Effector memory CD4-positive, alpha-beta T cell (primary cell): Measurements from ENCODE around the gene PACRG.
A peak's percentile ranks its signal among the peaks of the same experiment; 100 is the strongest.
"Not testable (repeated sequence)": the region's sequence is repeated elsewhere in the genome, so short reads cannot be mapped to it uniquely, and the experiment has no call there.

Experiments
- DNase-seq, 3 donors: peaks; one replicate each; pipeline ENCODE4 v3.0.0-alpha.2; 2020
- H3K27ac ChIP-seq: 2 replicates; pipeline ENCODE4 v1.7.0; 2013; ENCODE audit warnings: mild to moderate bottlenecking, low read length, moderate library complexity; ENCODE audit not compliant: insufficient read depth, poor library complexity, severe bottlenecking
- H3K27me3 ChIP-seq: replicated peaks from 2 replicates; pipeline ENCODE4 v1.7.0; 2013; ENCODE audit warnings: mild to moderate bottlenecking, low read length; ENCODE audit not compliant: insufficient read depth, control insufficient read depth, poor library complexity, severe bottlenecking
- H3K36me3 ChIP-seq: 2 replicates; pipeline ENCODE4 v1.7.0; 2013; ENCODE audit warnings: mild to moderate bottlenecking, low read length, moderate library complexity; ENCODE audit not compliant: control insufficient read depth, insufficient read depth
- H3K4me1 ChIP-seq: 2 replicates; pipeline ENCODE4 v1.7.0; 2013; ENCODE audit warnings: low read length, mild to moderate bottlenecking; ENCODE audit not compliant: control insufficient read depth, insufficient read depth, poor library complexity, severe bottlenecking
- H3K4me3 ChIP-seq: 2 replicates; pipeline ENCODE4 v1.7.0; 2013; ENCODE audit warnings: low read length, low read depth, mild to moderate bottlenecking; ENCODE audit not compliant: insufficient read depth, poor library complexity, severe bottlenecking
- H3K9me3 ChIP-seq: 2 replicates; pipeline ENCODE4 v1.7.0; 2013; ENCODE audit warnings: mild to moderate bottlenecking, low read length, moderate library complexity; ENCODE audit not compliant: control insufficient read depth
- total RNA-seq, 3 donors: gene quantifications; one replicate each; lab custom pipeline; 2026; lab: John Stamatoyannopoulos, UW

Gene PACRG
- 0.35 to 1.2 (median 0.44) reads per million in 3 donors for total RNA-seq

DNA sequence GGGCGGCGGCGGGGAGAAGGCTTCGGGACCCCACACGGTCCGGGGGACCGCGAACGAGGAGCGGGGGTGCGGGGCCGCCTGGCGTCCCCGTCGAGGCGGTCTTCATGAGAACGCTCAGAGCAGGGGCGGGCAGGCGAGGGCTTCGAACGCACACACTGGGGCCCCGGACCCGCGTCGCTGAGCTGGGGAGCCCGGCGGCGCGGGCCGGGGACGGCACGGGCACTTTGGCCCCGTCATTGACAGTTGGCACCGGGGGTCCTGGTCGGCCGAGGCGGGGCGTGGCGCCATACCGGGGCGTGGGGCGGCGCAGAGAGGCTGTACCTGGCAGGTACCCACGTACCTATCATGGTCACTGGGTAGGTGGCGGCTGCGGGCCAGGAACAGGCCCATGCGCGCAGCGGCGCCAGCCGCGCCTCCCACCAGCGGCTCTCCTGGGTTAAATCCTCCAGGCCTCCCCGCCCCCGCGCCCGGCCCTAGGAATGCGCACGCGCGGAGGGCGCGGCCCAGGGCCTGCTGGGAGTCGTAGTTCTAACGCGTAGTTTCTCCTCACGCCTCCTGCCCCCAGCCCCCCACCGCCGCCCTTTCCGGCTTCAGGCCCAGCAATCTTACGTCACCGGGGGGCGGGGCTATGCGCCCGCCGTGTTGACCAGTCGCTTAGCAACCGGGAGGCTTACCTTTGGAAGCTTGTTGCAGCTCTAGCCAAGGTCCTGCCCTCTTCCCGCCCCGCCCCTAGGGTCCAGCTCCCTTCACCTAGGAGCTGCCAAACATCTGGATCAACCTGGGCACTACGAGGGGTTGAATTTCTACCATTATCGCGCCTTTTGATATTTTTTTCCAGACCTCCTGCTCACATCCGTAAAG is at the start of gene PACRG, which contains the start of gene PRKN:
Gene PACRG, plus strand, starts transcription at position 653 of the 861 bp plus-strand sequence.
Gene PRKN, minus strand, starts transcription at position 445 of the 861 bp plus-strand sequence.
- peak; percentile 94 to 96 (median 95) for DNase-seq
- Histone ChIP-seq H3K27ac (peak within 1 kb of the TSS; percentile 76), H3K27me3 (no peaks in the 10 kb centered on the region)

DNA sequence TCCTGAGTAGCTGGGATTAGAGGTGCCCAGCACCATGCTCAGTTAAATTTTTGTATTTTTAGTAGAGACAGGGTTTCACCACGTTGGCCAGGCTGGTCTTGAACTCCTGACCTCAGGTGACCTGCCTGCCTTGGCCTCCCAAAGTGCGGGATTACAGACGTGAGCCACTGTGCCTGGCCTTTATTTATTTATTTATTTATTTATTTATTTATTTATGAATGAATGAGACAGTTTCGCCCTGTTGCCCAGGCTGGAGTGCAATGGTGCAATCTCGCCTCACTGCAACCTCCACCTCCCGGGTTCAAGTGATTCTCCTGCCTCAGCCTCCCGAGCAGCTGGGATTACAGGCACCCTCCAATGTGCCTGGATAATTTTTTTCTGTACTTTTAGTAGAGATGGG is 48.9 kb upstream of the PACRG start:
- DNase-seq, H3K27me3 ChIP-seq, H3K36me3 ChIP-seq, H3K9me3 ChIP-seq, H3K4me3 ChIP-seq, H3K4me1 ChIP-seq, H3K27ac ChIP-seq: not testable (repeated sequence)

More for the DNA sequence above, at the start of gene PACRG, which contains the start of gene PRKN:
- no peaks in the 10 kb centered on the region for H3K36me3 ChIP-seq
- H3K9me3 ChIP-seq = no peaks in the 10 kb centered on the region
- peak within 1 kb of the TSS; percentile 85 for H3K4me3 ChIP-seq
- peaks cover 6% of the 10 kb centered on the region for H3K4me1 ChIP-seq

DNA sequence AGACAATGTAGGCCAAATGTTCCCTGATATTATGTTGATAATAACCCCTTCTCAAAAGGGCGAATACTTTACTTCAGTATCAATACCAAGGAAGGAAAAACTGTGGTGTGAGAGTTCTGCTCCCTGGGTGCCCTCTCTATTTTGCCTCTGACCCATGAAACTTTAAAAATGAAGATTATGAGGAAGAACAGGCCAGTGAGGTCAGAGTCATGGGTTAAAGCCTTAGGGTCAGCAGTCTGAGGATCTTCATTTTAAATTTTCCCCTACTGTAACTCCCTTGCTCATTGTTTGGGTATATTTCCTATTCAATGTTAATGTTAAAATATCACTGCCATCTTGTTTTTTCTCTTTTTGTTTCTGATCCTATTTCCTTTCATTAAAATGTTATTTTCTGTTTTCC is 48.1 kb upstream of the PACRG start:
- Histone ChIP-seq H3K9me3 (no peaks in the 10 kb centered on the region), H3K27ac (no peak overlapping the region), H3K4me1 (no peaks in the 10 kb centered on the region), H3K27me3 (no peaks in the 10 kb centered on the region), H3K36me3 (no peaks in the 10 kb centered on the region), H3K4me3 (no peak overlapping the region)
- DNase-seq = no peak

DNA sequence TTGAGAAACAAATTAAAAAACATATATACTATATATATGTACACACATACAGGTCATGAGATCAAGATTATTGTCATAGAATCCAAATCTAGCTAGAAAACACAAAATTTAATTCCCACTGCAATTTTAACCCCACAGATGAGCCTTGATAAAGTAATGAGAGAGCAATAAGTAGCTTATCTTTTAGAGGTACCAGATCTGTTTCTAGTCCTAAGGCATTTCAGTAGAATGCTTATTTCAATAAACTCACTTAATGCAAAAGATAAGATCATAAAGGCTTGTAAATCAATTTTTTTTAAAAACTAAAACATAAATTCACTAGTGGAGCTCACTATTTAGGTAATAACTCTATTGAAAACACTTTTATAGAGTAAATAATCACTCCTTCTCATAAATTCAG is 47.4 kb upstream of the PACRG start:
- H3K27ac ChIP-seq = no peak overlapping the region
- no peaks in the 10 kb centered on the region for H3K4me1 ChIP-seq
- no peak for DNase-seq
- H3K36me3 ChIP-seq = no peaks in the 10 kb centered on the region
- no peaks in the 10 kb centered on the region for H3K27me3 ChIP-seq
- no peaks in the 10 kb centered on the region for H3K9me3 ChIP-seq
- H3K4me3 ChIP-seq = no peak overlapping the region

DNA sequence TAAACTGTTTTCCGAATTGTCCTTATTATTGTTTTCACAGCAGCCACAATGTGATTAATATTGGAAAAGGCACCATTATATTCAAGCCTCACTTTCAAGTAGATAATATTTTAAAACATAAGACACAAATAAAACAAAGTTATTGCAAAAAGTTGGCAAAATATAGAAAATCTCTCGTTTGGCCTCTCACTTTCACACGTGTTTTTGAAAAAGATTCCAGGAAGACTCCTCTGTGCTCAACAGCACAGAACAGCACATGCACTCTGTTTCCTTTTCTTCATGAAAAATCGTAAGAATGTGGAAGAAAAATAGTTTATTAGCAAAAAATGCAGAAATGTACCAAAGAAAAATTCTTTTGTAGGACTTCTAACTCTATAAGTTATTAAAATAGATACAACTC is 46.9 kb upstream of the PACRG start:
- H3K4me1 ChIP-seq = no peaks in the 10 kb centered on the region
- no peak for DNase-seq
- H3K27me3 ChIP-seq = no peaks in the 10 kb centered on the region
- H3K4me3 ChIP-seq = no peak overlapping the region
- H3K36me3 ChIP-seq = no peaks in the 10 kb centered on the region
- H3K9me3 ChIP-seq = no peaks in the 10 kb centered on the region
- no peak overlapping the region for H3K27ac ChIP-seq

DNA sequence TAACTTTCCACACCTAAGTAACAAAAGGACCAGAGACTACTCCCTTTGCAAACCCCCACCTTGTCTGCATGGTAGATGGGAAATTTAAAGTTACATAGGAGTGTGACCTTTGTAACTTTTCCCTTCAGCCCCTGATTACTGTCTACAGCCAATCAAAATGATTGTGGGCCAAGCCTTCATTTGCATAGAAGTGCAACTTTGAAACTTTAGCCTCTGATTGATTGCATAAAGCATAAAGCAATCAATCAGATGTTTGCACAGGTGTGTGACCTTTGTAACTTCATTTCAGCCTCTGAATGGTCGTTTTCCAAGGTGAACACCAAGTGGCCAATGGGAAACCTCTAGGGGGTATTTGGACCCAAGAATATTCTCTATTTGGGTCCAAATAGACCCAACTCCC is 46.3 kb upstream of the PACRG start:
- Histone ChIP-seq H3K27ac (no peak overlapping the region), H3K36me3 (no peaks in the 10 kb centered on the region), H3K4me3 (no peak overlapping the region), H3K9me3 (no peaks in the 10 kb centered on the region), H3K4me1 (no peaks in the 10 kb centered on the region), H3K27me3 (no peaks in the 10 kb centered on the region)
- no peak for DNase-seq

DNA sequence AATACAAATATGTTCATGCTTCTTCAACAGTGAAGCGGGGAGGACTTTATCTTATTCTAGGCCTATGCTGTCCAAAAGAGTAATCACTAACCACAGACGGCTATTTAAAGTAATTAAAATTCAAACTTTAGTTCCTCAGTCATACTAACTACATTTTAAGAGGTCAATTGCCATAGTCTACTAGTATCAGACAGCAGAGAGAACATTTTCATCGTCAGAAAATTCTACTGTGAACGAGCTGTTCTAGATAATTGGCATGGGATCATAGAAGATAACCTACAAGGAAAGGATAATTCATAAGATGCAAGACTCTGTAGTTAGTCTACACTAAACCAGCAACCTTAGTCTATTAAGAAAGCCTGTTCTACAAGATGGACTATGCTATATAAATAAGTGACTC is 44.6 kb upstream of the PACRG start:
- Histone ChIP-seq H3K4me1 (no peaks in the 10 kb centered on the region), H3K27me3 (no peaks in the 10 kb centered on the region), H3K4me3 (no peak overlapping the region), H3K27ac (no peak overlapping the region), H3K36me3 (no peaks in the 10 kb centered on the region), H3K9me3 (no peaks in the 10 kb centered on the region)
- DNase-seq = no peak

DNA sequence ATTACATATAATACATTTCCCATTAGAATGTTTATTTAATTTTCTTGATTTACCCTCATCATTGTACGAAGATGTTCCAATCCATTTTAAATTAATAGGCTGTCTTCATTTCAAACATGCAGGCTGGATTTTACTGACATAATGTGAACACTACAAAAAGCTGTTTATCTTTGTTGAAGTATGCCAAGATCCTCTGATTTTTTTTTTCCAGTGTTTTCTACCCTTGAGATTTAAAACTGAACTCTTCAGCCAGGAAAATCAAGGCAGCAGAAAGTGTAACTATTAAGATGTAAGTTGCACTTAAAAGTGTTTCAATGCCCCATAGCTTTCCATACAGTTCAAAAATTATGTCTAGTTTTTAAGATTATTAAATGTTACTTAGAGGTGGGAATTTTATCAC is 43.7 kb upstream of the PACRG start:
- Histone ChIP-seq H3K4me3 (no peak overlapping the region), H3K36me3 (no peaks in the 10 kb centered on the region), H3K27me3 (no peaks in the 10 kb centered on the region), H3K4me1 (no peaks in the 10 kb centered on the region), H3K27ac (no peak overlapping the region), H3K9me3 (no peaks in the 10 kb centered on the region)
- no peak for DNase-seq

DNA sequence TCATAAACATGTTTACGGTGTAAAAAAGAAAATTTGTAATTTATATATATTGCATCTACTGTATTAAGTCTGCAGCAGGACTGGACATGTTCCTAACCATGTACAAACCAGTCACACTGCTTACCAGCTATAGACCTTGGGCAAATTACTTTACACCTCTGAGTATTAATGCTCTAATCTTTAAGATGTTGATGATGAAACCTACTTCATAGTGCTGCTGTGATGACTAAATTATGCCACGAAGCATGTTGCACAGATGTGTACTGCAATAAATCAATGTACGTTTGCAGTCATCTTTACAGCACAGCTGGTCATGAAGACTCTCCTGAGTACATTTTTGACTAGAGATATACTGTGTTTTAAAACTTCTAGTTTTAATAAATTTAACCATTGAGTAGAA is 42.8 kb upstream of the PACRG start:
- Histone ChIP-seq H3K27ac (no peak overlapping the region), H3K36me3 (no peaks in the 10 kb centered on the region), H3K27me3 (no peaks in the 10 kb centered on the region), H3K9me3 (no peaks in the 10 kb centered on the region), H3K4me1 (no peaks in the 10 kb centered on the region), H3K4me3 (no peak overlapping the region)
- no peak for DNase-seq

DNA sequence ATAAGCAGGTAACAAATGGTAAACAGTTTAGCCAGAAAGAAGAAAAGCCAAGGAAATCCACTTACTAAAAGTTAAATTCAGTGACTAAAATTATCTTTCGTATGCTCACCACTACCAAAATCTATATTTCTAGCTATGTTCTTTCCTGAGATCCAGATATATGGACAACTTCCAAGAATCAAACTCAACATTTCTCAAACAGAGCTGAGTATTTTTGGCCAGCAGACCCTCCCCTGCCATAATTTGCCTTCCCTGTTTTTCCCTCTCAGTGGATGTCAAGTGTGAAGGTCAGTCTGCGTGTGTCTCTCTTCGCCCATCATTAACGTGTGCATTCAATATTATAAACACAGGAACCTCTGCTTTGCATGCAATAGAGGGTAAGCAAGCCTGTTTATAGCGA is 42.2 kb upstream of the PACRG start:
- Histone ChIP-seq H3K27me3 (no peaks in the 10 kb centered on the region), H3K27ac (no peak overlapping the region), H3K36me3 (no peaks in the 10 kb centered on the region), H3K4me3 (no peak overlapping the region), H3K9me3 (no peaks in the 10 kb centered on the region), H3K4me1 (no peaks in the 10 kb centered on the region)
- no peak for DNase-seq
